ENCODE data around the gene C17orf107.

The C17orf107 gene

DNA sequence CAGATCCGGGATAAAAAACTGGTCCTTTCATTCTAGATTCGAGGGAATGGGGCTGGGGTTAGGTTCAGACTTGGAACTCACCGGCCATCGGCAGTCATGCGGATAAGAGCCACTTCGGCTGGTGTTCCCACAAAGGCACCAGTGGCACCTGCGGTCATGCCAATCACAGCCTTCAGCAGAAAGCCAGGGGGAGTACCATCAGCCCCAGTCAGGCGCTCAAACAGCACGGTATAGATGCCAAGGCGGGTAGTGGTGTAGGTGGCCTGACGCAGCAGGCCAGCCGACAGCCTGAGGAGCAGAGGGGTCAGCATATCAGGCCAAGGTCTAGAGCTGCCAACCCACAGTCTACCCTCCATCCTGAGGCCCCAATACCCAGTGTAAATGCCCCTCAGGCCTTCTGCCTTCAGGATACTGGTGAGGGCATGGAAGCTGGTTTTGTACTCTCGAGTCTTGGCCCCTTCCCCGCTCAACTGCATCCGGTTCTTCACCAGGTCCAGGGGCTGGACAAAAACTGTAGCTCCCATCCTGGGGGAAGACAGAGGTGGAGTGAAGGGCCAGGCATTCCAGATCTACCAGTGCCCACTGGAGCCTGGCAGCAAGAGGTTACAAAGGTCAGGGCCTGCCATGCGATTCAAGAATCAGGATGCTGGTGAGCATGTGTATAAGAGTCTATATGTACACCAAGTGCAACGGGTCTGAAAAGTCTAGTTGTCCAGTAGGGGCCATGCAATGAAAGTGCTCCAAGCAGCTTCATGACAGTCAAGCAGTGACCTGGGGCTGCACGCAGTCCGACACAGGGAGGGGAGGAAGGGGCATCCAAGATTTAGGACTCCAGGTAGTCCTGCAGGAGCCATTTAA lies 39.6 kb downstream of the C17orf107 start:
- DNase-seq: no peak

DNA sequence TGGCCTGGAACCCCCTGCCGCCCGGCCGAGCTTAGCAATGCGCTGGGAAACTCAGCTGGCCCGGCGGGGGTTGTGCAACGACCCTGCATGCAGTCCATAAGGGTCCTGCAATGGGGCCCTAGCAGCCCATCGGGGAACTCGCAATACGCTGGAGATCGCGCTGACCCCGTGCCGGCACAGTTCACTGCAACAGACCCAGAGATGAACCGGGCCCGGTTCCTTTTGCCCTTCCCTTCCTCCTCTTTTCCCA lies 40.1 kb downstream of the C17orf107 start:
- DNase-seq: no peak

DNA sequence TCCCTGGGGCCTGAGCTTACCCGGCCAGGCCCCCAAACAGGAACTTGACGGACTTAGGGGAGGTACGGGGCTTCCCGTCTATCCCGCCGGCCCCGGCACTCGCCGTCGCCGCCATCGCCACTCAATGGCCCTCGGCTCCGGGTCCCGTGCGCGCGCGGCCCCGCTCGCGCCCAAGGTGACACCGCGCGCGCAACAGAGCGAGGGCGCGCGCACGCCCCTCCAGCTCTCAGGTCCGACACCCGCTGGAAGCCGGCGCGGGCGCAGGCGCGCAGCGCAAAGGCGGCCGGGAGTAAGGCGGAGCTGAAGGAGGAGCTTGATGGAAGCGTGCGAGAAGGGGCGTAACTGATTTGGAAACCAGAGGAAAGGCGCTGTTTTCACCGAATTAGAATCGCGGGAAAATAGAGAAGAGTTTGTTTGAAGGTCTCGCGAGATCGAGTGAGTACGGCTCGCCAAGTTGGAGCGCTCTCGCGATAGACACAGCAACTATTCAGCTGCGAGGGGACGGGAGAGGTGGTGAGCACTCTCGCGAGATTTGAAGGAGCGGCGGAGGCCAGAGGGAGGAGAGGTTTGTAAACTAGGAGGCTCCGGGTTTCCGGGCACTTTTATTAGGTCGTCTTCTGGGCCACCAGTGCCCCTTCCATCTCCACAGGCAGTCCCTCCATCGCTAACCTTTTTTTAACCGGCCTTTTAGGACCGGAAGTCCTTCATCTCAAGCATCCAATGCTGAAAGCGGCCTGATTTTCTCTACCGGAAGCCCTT lies 40.6 kb downstream of the C17orf107 start, which contains the start of the genes RNF167 and SLC25A11:
RNF167 (plus strand) TSS at position 473 of the 759 bp plus-strand sequence. CDS start 642 bp downstream, outside the sequence.
SLC25A11 (minus strand) TSS at position 251 of the 759 bp plus-strand sequence; CDS start at position 115, 136 bp downstream.
- peak; percentile 93 for DNase-seq

DNA sequence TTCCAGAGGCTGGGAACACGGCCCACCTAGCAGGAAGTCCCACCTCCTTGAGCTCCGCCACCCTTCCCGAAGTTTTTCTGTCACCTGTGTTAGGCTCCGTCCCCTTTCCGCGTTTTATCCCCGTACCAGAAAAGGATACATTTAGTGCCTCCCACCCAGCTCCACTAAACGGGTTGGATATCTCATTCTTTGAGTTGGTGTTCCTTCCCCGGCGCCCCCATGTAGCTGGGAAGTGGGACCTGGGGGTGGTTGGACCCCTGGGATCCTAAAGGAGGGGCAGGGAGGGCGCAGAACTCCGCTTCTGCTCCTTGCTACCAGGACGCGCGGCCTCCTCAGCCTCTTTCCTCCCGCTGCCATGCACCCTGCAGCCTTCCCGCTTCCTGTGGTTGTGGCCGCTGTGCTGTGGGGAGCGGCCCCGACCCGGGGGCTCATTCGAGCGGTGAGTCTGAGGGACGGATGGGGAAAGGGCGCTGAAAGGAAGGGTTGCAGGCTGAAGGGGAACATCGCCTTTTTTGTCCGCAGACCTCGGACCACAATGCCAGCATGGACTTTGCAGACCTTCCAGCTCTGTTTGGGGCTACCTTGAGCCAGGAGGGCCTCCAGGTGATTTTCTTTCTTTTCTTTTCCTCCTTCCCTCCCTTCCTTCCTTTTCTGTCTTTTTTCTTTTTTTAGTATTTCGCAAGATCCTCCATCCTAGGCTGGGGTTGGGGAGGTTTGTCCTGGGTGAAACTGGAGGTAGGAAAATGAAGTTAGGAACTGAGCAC lies 41.4 kb downstream of the C17orf107 start:
- peak; percentile 54 for DNase-seq

DNA sequence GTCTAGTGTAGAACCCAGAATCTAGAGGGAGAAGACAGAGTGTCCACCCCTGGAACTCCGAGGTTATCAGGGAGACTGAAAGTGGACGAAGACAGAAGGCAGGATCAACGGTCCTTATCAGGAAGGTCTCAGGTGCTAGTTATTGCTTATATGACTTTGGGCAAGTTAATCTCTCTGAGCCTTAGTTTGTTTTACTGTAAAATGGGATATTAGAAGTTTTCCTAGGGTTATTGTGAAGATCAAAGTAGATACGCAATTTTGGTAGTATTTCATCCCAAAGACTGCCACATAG lies 41.9 kb downstream of the C17orf107 start:
- no peak for DNase-seq

DNA sequence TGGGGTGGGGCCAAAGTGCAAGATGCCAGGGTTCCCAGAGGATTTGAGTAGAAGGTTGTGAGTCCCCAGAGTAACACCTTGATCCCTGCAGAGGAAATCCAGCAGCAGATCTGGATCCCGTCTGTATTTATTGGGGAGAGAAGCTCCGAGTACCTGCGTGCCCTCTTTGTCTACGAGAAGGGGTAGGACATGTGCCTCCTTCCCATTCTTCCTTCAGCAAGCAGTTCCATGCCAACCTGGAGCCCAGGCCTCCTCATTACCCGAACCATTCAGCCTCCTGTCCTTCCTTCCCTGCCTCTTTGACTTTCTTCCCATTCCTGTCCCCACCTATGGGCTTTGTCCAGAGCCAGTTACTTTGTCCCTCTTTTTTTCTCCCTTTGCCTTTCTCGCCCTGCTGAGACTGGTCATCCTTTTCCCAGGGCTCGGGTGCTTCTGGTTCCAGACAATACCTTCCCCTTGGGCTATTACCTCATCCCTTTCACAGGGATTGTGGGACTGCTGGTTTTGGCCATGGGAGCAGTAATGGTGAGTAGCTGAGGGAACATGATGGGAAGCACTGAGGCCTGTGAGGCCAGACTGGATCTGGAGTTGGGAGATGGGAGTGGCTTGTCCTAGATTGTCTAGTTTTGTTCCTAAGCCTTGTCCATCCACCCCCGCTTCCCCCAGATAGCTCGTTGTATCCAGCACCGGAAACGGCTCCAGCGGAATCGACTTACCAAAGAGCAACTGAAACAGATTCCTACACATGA lies 43.6 kb downstream of the C17orf107 start:
- DNase-seq: no peak

DNA sequence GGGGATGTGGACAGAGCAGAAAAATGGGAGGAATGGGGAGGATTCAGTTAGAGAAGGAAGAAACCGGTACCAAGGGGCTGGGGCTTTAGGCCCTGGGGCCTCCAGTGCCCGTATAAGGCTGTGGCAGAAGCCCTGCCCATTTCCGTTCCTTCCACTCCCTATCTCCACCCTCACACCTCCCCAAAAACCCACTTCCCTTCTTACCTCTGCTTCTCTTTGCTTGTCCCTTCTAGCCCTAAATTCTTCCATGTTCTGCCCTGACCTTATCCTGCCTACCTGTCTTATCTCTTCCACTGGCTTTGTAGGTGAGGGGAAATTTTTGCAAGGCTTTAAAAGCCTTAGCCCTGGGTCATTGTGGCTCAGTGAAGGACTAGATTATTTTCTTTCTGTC lies 44.8 kb downstream of the C17orf107 start:
- peak; percentile 59 for DNase-seq

DNA sequence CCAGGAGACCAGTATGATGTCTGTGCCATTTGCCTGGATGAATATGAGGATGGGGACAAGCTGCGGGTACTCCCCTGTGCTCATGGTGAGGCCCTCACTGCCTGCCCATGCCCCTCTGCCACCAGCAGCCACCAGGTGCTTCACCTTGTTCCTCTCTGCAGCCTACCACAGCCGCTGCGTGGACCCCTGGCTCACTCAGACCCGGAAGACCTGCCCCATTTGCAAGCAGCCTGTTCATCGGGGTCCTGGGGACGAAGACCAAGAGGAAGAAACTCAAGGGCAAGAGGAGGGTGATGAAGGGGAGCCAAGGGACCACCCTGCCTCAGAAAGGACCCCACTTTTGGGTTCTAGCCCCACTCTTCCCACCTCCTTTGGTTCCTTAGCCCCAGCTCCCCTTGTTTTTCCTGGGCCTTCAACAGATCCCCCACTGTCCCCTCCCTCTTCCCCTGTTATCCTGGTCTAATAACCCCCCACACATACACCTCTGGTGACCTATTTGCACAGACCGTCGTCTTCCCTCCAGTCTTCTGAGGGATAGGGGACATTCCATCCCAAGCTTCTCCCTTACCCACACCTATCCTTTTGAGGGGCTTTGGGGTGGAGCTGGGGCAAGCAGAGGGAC lies 45.3 kb downstream of the C17orf107 start:
- peak; percentile 45 for DNase-seq

DNA sequence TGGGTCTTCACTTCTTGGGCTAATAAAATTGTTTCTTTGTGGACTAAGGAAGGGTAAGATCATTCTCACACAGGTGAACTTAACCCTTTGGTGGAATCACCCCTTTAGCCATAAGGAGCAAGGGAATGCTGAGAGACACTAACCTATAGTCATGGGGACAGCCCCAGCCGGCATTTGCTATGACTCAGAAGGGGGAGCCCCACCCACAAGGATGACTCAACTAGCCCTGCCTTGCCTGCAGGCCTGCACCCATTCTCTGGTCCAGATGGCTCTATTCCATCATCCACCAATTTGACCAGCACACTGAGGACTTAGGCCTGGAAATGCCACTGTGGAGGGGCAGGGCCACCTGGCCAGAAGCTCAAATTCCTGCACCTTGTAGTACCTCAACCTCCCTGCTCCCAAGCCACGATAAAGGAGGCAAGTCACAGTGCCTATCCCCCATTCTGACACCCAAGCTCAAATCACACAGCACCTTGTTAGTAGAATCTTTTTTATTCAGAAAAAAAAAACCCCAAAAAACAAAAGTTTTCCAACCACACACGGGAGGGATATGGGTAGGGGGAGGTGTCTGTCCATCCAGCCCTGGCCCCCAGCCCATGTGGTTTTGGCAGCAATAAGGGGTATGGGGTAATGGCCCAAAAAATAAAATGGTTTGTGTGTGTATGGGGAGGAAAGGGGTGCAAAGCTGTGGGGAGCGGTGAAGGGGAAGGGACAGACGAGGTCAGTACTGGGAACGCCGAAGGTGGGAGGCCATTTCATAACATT lies 46.0 kb downstream of the C17orf107 start:
- DNase-seq: peak; percentile 83

DNA sequence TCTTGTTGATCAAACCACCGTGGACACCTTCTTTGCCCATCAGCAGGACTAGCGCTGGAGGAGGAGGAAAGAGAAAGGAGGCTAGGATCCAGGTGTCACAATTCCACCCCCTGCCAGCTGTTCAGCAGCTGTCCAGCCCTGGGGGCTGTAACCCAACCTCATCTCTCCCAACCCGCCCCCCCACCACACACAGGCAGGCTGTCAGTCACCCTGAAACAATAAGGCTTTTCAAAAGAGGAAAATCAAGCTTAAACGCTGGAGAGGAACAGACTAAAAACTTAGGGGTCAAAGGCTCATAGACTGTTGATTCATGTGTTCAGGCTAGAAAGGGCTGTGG lies 46.6 kb downstream of the C17orf107 start:
- no peak for DNase-seq

DNA sequence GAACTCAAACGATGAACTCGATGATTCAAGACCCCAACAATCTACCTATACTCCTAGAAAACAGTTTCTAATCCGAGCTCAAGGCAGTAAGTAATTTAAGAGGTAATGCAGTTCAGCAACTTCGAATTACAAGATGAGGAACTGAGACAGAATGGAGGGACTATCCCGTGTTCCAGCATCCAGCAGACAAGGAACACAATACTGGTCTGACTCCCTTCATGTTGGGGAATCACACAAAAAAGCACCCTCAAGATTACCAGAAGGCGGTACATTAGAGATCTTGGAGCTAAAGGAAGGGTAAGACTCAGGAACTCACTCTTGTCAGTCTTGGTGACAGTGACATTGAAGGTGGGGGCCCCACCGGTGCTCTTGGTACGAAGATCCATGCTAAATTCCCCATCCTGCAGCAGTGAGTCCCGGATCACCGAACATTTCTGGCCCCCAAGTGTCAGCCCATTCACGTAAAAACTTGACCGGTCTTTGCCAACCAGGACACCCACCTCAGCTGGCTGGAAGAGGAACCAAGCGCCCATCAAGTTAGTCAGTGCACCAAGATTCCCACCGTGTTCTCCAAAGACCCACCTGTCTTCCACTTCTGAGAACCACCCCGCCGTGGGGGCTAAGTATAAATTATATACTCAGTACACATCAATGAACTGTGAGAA lies 47.1 kb downstream of the C17orf107 start:
- no peak for DNase-seq

DNA sequence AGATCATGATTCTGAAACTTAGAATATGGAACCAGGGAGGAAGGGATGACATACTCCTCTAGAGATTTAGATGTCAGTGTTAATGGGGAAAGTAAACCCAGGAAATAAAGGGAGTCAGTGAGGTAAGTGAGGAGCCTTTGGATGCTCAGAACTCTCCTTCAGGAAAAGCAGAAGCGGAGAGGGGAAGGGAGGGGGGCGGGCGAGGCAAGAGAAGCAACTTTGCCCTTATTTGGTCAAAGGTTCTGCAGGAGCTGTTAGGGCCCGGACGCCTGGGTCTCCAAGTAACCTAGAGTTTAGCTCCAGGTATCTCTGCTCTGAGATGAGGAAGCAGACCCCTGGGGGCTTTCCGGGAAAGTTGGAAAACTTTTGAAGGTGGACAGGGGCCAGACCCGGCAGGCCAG lies 47.7 kb downstream of the C17orf107 start:
- no peak for DNase-seq

DNA sequence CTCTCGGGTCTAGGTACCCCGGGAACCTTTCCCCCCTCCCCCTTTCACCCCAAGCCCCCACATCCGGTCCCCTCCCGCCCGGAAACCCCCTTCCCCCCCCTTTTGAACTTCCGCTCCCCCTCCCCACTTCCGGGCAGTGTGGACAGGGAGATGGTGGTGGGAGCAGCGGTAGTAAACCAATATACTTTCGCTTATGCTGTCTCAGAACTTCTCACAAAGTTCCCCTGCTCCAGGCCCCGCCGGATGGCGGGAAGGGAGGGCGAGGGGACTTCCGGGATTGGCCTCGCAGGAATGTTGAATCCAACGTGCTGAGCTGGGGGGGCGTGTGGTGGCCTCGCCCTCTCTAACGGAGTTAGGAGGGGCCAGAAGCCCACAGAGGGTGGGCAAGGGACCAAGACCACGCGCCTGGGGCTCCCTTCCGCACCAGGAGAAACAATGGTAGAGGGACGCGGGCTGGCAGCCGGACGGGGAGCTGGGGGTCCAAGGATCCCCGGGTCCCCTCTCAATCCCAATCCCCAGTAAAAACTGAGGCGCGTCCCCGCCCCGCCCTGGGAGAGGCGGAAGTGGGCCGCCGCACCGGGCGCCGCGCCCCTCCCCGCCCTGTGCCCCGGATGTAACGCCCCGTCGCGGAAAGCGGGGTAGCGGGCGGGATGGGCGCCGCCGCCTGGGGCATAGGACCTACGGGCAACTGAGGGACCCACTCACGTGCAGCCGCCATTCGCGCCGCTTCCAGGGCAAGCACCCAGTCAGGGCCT lies 48.3 kb downstream of the C17orf107 start:
- DNase-seq: peak; percentile 79

DNA sequence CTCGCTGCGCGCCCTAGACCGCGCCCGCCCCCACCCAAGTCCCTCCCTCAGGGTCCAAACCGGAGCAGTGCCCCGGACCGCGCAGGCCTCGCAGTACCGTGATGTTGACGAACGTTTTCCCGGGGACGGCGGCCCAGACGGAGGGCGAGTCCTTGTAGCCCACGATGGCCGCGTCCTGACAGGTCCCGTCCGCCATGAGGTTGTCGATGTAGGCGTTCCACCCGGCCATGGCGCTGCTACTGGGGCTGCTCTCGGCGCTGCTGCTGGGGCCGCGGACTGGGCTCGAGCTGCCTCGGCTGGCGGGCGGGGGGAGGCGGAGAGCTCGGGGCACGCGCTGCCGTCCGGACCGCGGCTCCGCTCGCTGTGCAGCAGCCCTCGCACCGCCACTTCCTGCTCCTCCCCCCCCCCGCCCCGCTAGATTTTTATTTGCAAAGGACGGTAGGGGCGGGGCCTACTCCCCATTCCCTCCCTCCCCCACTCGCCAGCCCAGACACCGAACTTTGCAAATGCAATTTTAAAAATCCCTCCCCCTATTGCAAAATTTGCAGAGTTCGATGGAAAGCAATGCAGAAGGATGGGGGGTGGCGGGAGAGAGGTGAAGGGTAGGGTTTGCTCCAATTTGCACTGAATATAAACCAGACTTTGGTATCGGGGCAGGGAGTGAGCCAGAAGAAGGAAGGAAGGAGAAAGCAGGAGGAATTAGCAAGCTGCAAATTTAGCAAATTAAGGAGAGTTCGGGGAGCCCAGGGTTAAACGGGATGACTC lies 49.0 kb downstream of the C17orf107 start, which contains the start of gene PFN1:
PFN1 (minus strand) TSS at position 365 of the 765 bp plus-strand sequence; CDS start at position 229, 136 bp downstream.
- DNase-seq: peak; percentile 82

DNA sequence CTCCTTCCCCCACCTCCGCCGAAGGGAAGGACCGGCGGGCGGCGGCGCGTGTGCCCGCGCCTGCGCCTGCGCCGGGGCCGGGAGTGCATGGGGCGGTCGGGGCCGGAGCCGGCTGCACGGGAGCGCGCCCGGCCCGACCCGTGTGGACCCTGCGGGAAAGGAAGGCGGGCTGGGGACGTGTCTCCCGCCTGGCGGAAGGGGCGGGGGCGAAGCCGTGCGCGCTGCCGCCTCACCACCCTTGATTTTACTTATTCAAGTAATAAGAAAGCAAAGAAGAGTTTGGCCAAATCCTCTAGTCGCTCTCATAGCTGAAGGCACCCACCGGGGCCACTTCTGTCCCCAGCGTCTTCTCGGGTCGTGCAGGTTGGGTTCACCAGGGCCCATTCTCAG lies 49.6 kb downstream of the C17orf107 start:
- DNase-seq: peak; percentile 69

DNA sequence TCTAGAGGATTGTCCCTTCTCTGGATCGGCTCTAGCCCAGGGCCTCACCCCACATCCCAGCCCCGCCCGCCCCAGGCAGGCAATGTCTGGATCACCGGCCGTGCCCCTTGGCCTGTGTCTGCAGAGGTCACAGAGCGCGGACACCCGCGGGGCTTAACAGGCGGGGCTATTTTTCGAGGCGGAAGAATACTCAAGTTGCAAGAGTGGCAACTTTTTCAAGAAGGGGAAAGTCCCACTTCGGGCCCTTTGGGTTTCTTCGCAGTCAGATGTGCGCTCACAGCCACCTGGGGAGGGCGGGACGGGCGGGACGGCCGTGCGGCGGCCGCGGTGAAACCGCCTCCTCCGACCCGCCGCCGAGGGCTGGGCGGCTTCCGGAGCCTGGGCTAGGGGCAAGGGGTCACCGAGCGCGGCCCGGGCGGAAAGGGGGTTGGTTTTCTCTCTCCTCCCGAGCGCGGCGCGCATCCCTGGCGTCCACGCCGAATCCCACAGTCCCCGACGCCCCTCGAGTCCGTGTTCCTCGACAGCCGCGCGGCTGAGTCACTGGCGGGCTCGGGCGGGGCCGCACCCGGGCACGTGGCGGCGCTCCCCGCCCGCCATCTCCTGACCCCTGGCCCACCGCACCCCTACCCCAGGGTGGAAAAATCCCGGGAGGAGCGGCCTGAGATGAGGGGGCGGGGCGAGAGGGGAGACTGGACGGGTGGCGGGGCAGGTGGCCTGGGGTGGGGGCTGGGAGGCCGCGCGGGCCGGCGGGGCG lies 50.2 kb downstream of the C17orf107 start:
- peak; percentile 79 for DNase-seq

DNA sequence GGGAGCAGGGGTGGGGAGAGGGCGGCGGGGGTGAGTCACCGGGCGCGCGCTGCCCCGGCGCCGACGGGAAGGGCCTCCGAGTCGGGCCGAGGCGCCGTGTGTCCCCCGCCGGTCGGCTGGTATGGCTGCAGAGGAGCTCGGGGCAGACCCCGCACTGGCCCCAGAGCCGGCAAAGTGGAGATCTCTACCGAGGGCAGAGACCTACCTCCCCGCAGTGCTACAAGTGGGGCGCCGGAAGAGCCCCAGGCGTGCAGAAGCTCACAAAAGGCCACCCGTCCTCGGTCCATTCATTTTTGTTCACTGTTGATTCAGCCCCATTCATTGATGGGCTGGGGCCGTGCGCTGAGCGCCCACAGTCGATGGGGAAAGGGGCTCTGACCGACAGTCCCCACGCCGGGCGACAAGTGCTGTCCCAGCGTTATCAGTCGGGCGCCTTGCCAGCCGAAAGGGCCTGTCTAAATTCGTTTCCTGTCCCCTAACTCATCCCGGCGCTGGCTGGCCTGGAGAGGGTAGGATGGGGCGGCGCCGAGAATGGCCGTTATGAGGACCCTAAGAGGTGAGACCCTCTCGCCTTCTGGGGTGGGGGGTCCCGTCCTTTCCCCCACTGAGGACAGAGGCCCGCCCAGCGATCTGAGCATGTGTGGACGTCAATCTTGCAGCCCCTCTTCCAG lies 50.9 kb downstream of the C17orf107 start:
- DNase-seq: no peak

DNA sequence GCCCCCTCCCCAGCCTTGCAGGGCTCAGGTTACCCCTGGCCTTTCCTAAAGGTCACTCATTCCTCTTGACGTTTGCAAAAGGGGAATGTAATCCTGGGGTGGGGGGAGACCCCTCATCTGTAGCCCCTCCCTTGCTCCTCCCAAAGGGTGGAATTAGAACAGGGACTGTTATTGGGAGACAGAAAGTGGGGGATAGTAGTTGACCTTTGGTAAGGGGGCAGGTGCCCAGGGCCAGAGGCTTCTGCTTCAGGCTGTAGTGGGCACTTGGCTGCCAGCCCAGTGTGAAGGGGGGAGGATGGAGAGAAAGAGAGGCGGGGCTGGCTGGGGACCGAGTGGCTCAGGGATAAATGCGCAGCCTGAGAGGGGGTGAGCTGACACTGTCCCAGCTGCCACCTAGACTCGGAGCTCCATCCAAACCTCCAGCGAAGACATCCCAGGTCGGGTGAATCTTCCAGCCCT lies 51.4 kb downstream of the C17orf107 start, which contains the start of gene ENO3:
ENO3 (plus strand) TSS at position 374 of the 459 bp plus-strand sequence. CDS start 711 bp downstream, outside the sequence.
- DNase-seq: no peak

Measured in activated CD4-positive, CD25-positive, alpha-beta regulatory T cell treated with anti-CD3 and anti-CD28 coated beads, Interleukin-2, amount 50 U/mL, for 72 hours (primary cell).